ENCODE data around the gene SPAG9. TPM values are rescaled to one million over a fixed set of nuclear protein-coding genes. Genes with fewer than 3 reads are reported as not detected.
A peak's percentile ranks its signal among the peaks of the same experiment; 100 is the strongest.

SPAG9 gene
- total RNA-seq, 1 experiment from 2014 or later, result 90.5 TPM

GRCh38 chr17:50945779-50946222, 174.9 kb downstream of the SPAG9 start:
- Histone ChIP-seq H3K4me2 (ENCODE audit: low read length) (no peak overlapping the region), H2AFZ (ENCODE audit: low read length) (no peak overlapping the region), H3K79me2 (ENCODE audit: low read length) (no peaks in the 10 kb centered on the region), H3F3A (ENCODE audit: low read length, unreplicated experiment) (no peaks in the 10 kb centered on the region), H3K9me3 (ENCODE audit: low read length) (no peaks in the 10 kb centered on the region), H3K9ac (ENCODE audit: low read length) (no peak overlapping the region), H4K20me1 (ENCODE audit: low read length) (no peaks in the 10 kb centered on the region), H3K27ac (ENCODE audit: low read length) (no peak overlapping the region), H3K4me1 (ENCODE audit: insufficient read depth, low read length) (peaks cover 40% of the 10 kb centered on the region), H3K4me3 (ENCODE audit: low read length) (no peak overlapping the region), H3K36me3 (ENCODE audit: low read depth, low read length) (no peaks in the 10 kb centered on the region), H3K27me3 (ENCODE audit: low read length) (no peaks in the 10 kb centered on the region), H3K9me2 (replicated peaks; ENCODE audit: low read length) (no peaks in the 10 kb centered on the region)
- DNase-seq (no peak), ATAC-seq (no peak)
- no TSS peak for BruUV-seq (replicated peaks)
- intact Hi-C loops (cut with micrococcal nuclease), result no loop called here
- ChIA-PET POLR2A (ENCODE audit: unreplicated experiment) (no interaction called here), CTCF (no interaction called here)
- TF ChIP-seq CTCF (conservative IDR thresholded peaks at IDR 0.05; ENCODE audit: low read depth, low read length), result no peak

GRCh38 chr17:50944902-50945720, 175.6 kb downstream of the SPAG9 start:
- no peak overlapping the region for H3K27ac ChIP-seq (ENCODE audit: low read length)
- H3K9ac ChIP-seq (ENCODE audit: low read length), result 0 out of 2 replicates have a peak overlapping the region, but pooled peaks have one; percentile 66
- TF ChIP-seq EZH2 (IDR thresholded peaks at IDR 0.05; ENCODE audit: low read length, unreplicated experiment), result no peak
- TF ChIP-seq EZH2phosphoT487 (IDR thresholded peaks at IDR 0.05; ENCODE audit: borderline replicate concordance, low read length), result no peak
- TF ChIP-seq CTCF (conservative IDR thresholded peaks at IDR 0.05; ENCODE audit: low read depth, low read length), result no peak
- H3K27me3 ChIP-seq (ENCODE audit: low read length), result no peaks in the 10 kb centered on the region
- TSS peak; percentile 32 for BruUV-seq (replicated peaks)
- ATAC-seq (no peak), DNase-seq (no peak)
- H3K9me3 ChIP-seq (ENCODE audit: low read length), result no peaks in the 10 kb centered on the region
- H2AFZ ChIP-seq (ENCODE audit: low read length), result peak overlapping the region; percentile 85
- CTCF ChIA-PET, result interaction anchor here (0.6 kb wide), 1 partner anchor 12 kb away, joined by 3 read pairs; no protein-coding TSS in a partner anchor
- intact Hi-C loops (cut with micrococcal nuclease), result loop anchor here (1.0 kb wide), 1 partner anchor 78 kb away; no protein-coding TSS in a partner anchor
- no peaks in the 10 kb centered on the region for H3K79me2 ChIP-seq (ENCODE audit: low read length)
- no peaks in the 10 kb centered on the region for H3K36me3 ChIP-seq (ENCODE audit: low read depth, low read length)
- H4K20me1 ChIP-seq (ENCODE audit: low read length), result no peaks in the 10 kb centered on the region
- peak overlapping the region; percentile 93 for H3K4me2 ChIP-seq (ENCODE audit: low read length)
- H3K4me3 ChIP-seq (ENCODE audit: low read length), result peak overlapping the region; percentile 70
- POLR2A ChIA-PET (ENCODE audit: unreplicated experiment), result interaction anchor here (0.6 to 1.6 kb wide), 5 partner anchors 53 to 93 kb away, joined by 3 to 17 read pairs (median 4); partner anchors contain the start of gene TOB1
- H3F3A ChIP-seq (ENCODE audit: low read length, unreplicated experiment), result no peaks in the 10 kb centered on the region
- H3K9me2 ChIP-seq (replicated peaks; ENCODE audit: low read length), result no peaks in the 10 kb centered on the region
- H3K4me1 ChIP-seq (ENCODE audit: insufficient read depth, low read length), result peaks cover 33% of the 10 kb centered on the region
